MM.1S (cell line): ENCODE measurements around the gene TMPRSS9.
A peak's percentile ranks its signal among the peaks of the same experiment; 100 is the strongest.

Source experiments
- DNase-seq: peaks from one replicate; pipeline ENCODE4 v3.0.0-alpha.2; 2015
- H2AFZ ChIP-seq: fragments of 300-600 bp; sonication (generic); 2 replicates; pipeline ENCODE4 v1.6.0; 2016; ENCODE audit warnings: antibody characterized with exemption, low read length
- H3F3A ChIP-seq: fragments of 300-600 bp; sonication (generic); 2 replicates; pipeline ENCODE4 v1.6.1; 2016; ENCODE audit warnings: mild to moderate bottlenecking, antibody characterized with exemption, low read length, moderate library complexity, mixed read lengths; ENCODE audit not compliant: insufficient read depth
- H3K27ac ChIP-seq: fragments of 300-600 bp; sonication (generic); 2 replicates; pipeline ENCODE4 v1.5.1; 2016; ENCODE audit warnings: mild to moderate bottlenecking, low read length
- H3K27me3 ChIP-seq: fragments of 300-600 bp; sonication (generic); replicated peaks from 2 replicates; pipeline ENCODE4 v1.6.0; 2016; ENCODE audit warnings: low read length; ENCODE audit not compliant: insufficient read depth
- H3K36me3 ChIP-seq: fragments of 300-600 bp; sonication (generic); replicated peaks from 2 replicates; pipeline ENCODE4 v1.6.1; 2016; ENCODE audit warnings: mild to moderate bottlenecking, low read length, mixed read lengths; ENCODE audit not compliant: insufficient read depth
- H3K4me1 ChIP-seq: fragments of 300-600 bp; sonication (generic); 2 replicates; pipeline ENCODE4 v1.6.1; 2016; ENCODE audit warnings: low read length, mixed read lengths
- H3K4me2 ChIP-seq: fragments of 300-600 bp; sonication (generic); 2 replicates; pipeline ENCODE4 v1.6.0; 2016; ENCODE audit warnings: low read depth, low read length
- H3K4me3 ChIP-seq: fragments of 300-600 bp; sonication (generic); 2 replicates; pipeline ENCODE4 v1.5.1; 2016; ENCODE audit warnings: low read length, mixed read lengths
- H3K79me2 ChIP-seq: fragments of 300-600 bp; sonication (generic); 2 replicates; pipeline ENCODE4 v1.6.1; 2016; ENCODE audit warnings: mixed run types, low read length, mixed read lengths
- H3K9ac ChIP-seq: fragments of 300-600 bp; sonication (generic); 2 replicates; pipeline ENCODE4 v1.6.1; 2016; ENCODE audit warnings: low read length, mixed read lengths
- H3K9me2 ChIP-seq: fragments of 300-600 bp; sonication (generic); replicated peaks from 2 replicates; pipeline ENCODE4 v1.6.1; 2016; ENCODE audit warnings: mild to moderate bottlenecking, low read length, mixed read lengths; ENCODE audit not compliant: insufficient read depth
- H3K9me3 ChIP-seq: fragments of 300-600 bp; sonication (generic); replicated peaks from 2 replicates; pipeline ENCODE4 v1.6.1; 2016; ENCODE audit warnings: mild to moderate bottlenecking, low read length, mixed read lengths; ENCODE audit not compliant: insufficient read depth
- H4K20me1 ChIP-seq: fragments of 300-600 bp; sonication (generic); 2 replicates; pipeline ENCODE4 v1.6.1; 2016; ENCODE audit warnings: mild to moderate bottlenecking, low read length, moderate library complexity, mixed read lengths; ENCODE audit not compliant: insufficient read depth
- CTCF ChIP-seq: fragments of 300-600 bp; sonication (generic); IDR thresholded peaks from 2 replicates; pipeline ENCODE4 v1.5.1; 2016; ENCODE audit warnings: antibody characterized with exemption, low read length, mixed read lengths
- EZH2 ChIP-seq: fragments of 300-600 bp; sonication (generic); optimal IDR thresholded peaks from 2 replicates; pipeline ENCODE3; 2017; ENCODE audit warnings: low read depth, mild to moderate bottlenecking, antibody characterized with exemption, low read length, mixed read lengths
- EZH2phosphoT487 ChIP-seq: fragments of 300-600 bp; sonication (generic); IDR thresholded peaks from 2 replicates; pipeline ENCODE4 v1.6.1; 2018; ENCODE audit warnings: antibody characterized with exemption, low read length

TMPRSS9 gene

GRCh38 chr19:2387367-2388288 lies 27.6 kb downstream of the TMPRSS9 start:
- Histone ChIP-seq H3F3A (peaks cover 6% of the 10 kb centered on the region; the same call in 1 of the 2 replicates), H3K9ac (no peak overlapping the region), H2AFZ (no peak overlapping the region), H3K4me1 (0 out of 2 replicates have a peak, but pooled peaks cover 6% of the 10 kb centered on the region), H3K9me2 (no peaks in the 10 kb centered on the region), H3K79me2 (no peaks in the 10 kb centered on the region), H3K4me2 (no peak overlapping the region), H3K36me3 (no peaks in the 10 kb centered on the region), H3K27ac (no peak overlapping the region), H4K20me1 (no peaks in the 10 kb centered on the region), H3K4me3 (no peak overlapping the region), H3K9me3 (no peaks in the 10 kb centered on the region), H3K27me3 (peaks cover 2% of the 10 kb centered on the region; the same call in 1 of the 2 replicates)
- no peak for TF ChIP-seq EZH2
- TF ChIP-seq CTCF = no peak
- no peak for TF ChIP-seq EZH2phosphoT487
- DNase-seq = no peak

- no peak overlapping the region for H3K4me2 ChIP-seq
- no peak for DNase-seq
- H3K9ac ChIP-seq = no peak overlapping the region
- peaks cover 23% of the 10 kb centered on the region for H3F3A ChIP-seq
- TF ChIP-seq CTCF (no peak), EZH2phosphoT487 (no peak), EZH2 (no peak)
- H3K27me3 ChIP-seq = no peaks in the 10 kb centered on the region; the same call in 1 of the 2 replicates
- H3K4me1 ChIP-seq = peaks cover 16% of the 10 kb centered on the region
- H3K4me3 ChIP-seq = no peak overlapping the region
- no peak overlapping the region; the same call in 1 of the 2 replicates for H2AFZ ChIP-seq
- H4K20me1 ChIP-seq = no peaks in the 10 kb centered on the region
- no peaks in the 10 kb centered on the region for H3K36me3 ChIP-seq
- H3K79me2 ChIP-seq = no peaks in the 10 kb centered on the region
- H3K9me3 ChIP-seq = no peaks in the 10 kb centered on the region
- no peaks in the 10 kb centered on the region for H3K9me2 ChIP-seq
- no peak overlapping the region for H3K27ac ChIP-seq
These were observed 29.5 kb downstream of the TMPRSS9 start for GRCh38 chr19:2389594-2389993.

GRCh38 chr19:2391118-2391725 lies 31.2 kb downstream of the TMPRSS9 start:
- no peaks in the 10 kb centered on the region for H4K20me1 ChIP-seq
- peaks cover 32% of the 10 kb centered on the region for H3F3A ChIP-seq
- peaks cover 24% of the 10 kb centered on the region for H3K4me1 ChIP-seq
- no peak overlapping the region for H3K27ac ChIP-seq
- no peak overlapping the region for H3K4me3 ChIP-seq
- H3K79me2 ChIP-seq = no peaks in the 10 kb centered on the region
- no peaks in the 10 kb centered on the region for H3K9me3 ChIP-seq
- DNase-seq = peak; percentile 88
- no peaks in the 10 kb centered on the region for H3K9me2 ChIP-seq
- TF ChIP-seq CTCF (peak; percentile 83), EZH2 (no peak), EZH2phosphoT487 (no peak)
- H2AFZ ChIP-seq = no peak overlapping the region
- H3K4me2 ChIP-seq = no peak overlapping the region; the same call in 1 of the 2 replicates
- H3K27me3 ChIP-seq = no peaks in the 10 kb centered on the region; the same call in 1 of the 2 replicates
- H3K9ac ChIP-seq = no peak overlapping the region
- no peaks in the 10 kb centered on the region for H3K36me3 ChIP-seq
